GM13977 (cell line): Measurements from ENCODE around the gene GRAMD1B.
"Not testable (repeated sequence)": the region's sequence is repeated elsewhere in the genome, so short reads cannot be mapped to it uniquely, and the experiment has no call there.

Source experiments
- DNase-seq: peaks from one replicate; pipeline ENCODE4 v3.0.0; 2012; ENCODE audit warnings: low spot score
- CTCF ChIP-seq: IDR thresholded peaks from 2 replicates; pipeline ENCODE4 v1.5.1; 2012; ENCODE audit warnings: mild to moderate bottlenecking, control low read depth; ENCODE audit not compliant: insufficient read depth; ENCODE audit errors: extremely low read depth, missing control alignments
- in situ Hi-C: fragments of 300-500 bp; cut with MboI; formaldehyde crosslinking; loops from one replicate; pipeline ENCODE4 v1.12.0; 2022; ENCODE audit warnings: low sequenced_read_pairs, low pct_unique_long_range_greater_than_20kb, mixed read lengths, inconsistent platforms; ENCODE audit not compliant: unreplicated experiment

Gene GRAMD1B

GRCh38 chr11:123460012-123460700, 30.1 kb downstream of the GRAMD1B start:
- no peak for TF ChIP-seq CTCF
- in situ Hi-C loops: no loop called here

GRCh38 chr11:123461164-123461563, 31.1 kb downstream of the GRAMD1B start:
- in situ Hi-C loops: no loop called here
- no peak for DNase-seq
- no peak for TF ChIP-seq CTCF

More at GRCh38 chr11:123460012-123460700, 30.1 kb downstream of the GRAMD1B start:
- DNase-seq: no peak

GRCh38 chr11:123465667-123466066, 35.6 kb downstream of the GRAMD1B start:
- in situ Hi-C loops: not testable (repeated sequence)

GRCh38 chr11:123466172-123466571, 36.1 kb downstream of the GRAMD1B start:
- DNase-seq, in situ Hi-C loops: not testable (repeated sequence)

More at GRCh38 chr11:123465667-123466066, 35.6 kb downstream of the GRAMD1B start:
- DNase-seq: not testable (repeated sequence)

- no peak for DNase-seq
- in situ Hi-C loops: no loop called here
- no peak for TF ChIP-seq CTCF
Measured at GRCh38 chr11:123469089-123469488, 39.0 kb downstream of the GRAMD1B start.

- no peak for TF ChIP-seq CTCF
- DNase-seq: no peak
- in situ Hi-C loops: no loop called here
Measured at GRCh38 chr11:123469586-123469985, 39.5 kb downstream of the GRAMD1B start.

- in situ Hi-C loops: no loop called here
- DNase-seq: no peak
- TF ChIP-seq CTCF: no peak
Measured at GRCh38 chr11:123470842-123471241, 40.8 kb downstream of the GRAMD1B start.

GRCh38 chr11:123472236-123472935, 42.3 kb downstream of the GRAMD1B start:
- in situ Hi-C loops: no loop called here
- TF ChIP-seq CTCF: no peak
- no peak for DNase-seq
